Astrocyte (in vitro differentiated cells and primary cell): Measurements from ENCODE around the gene SNAI3. TPM values are rescaled to one million over a fixed set of nuclear protein-coding genes. Genes with fewer than 3 reads are reported as not detected.

Source experiments
- DNase-seq: peaks from one replicate; pipeline ENCODE4 v3.0.0-alpha.2; 2010; ENCODE audit warnings: low read depth
- FAIRE-seq: peaks from 2 replicates; lab custom pipeline; 2011; peaks lifted over from hg19 to GRCh38; lab: Jason Lieb, UNC
- H2AFZ ChIP-seq: 2 replicates; pipeline ENCODE4 v1.6.0; 2012; ENCODE audit warnings: low read depth, low read length, inconsistent platforms
- H3K27ac ChIP-seq: 2 replicates; pipeline ENCODE4 v1.5.1; 2011; ENCODE audit warnings: low read depth, low read length, inconsistent platforms
- H3K27me3 ChIP-seq: 2 replicates; pipeline ENCODE4 v1.6.0; 2011; ENCODE audit warnings: low read length, inconsistent platforms; ENCODE audit not compliant: insufficient read depth
- H3K36me3 ChIP-seq: 2 replicates; pipeline ENCODE4 v1.5.1; 2011; ENCODE audit warnings: low read length, inconsistent platforms; ENCODE audit not compliant: insufficient read depth
- H3K4me1 ChIP-seq: 2 replicates; pipeline ENCODE4 v1.5.1; 2011; ENCODE audit warnings: low read length, inconsistent platforms; ENCODE audit not compliant: insufficient read depth
- H3K4me2 ChIP-seq: 2 replicates; pipeline ENCODE4 v1.6.0; 2012; ENCODE audit warnings: low read length, inconsistent platforms
- H3K4me3 ChIP-seq: 2 replicates; pipeline ENCODE4 v1.5.1; 2011; ENCODE audit warnings: low read depth, mild to moderate bottlenecking, low read length, inconsistent platforms; ENCODE audit not compliant: insufficient read depth
- H3K79me2 ChIP-seq: 2 replicates; pipeline ENCODE4 v1.6.0; 2012; ENCODE audit warnings: mild to moderate bottlenecking, low read length, inconsistent platforms; ENCODE audit not compliant: insufficient read depth
- H3K9ac ChIP-seq: 2 replicates; pipeline ENCODE4 v1.6.0; 2012; ENCODE audit warnings: mild to moderate bottlenecking, low read length, inconsistent platforms
- H3K9me3 ChIP-seq: 2 replicates; pipeline ENCODE4 v1.5.1; 2012; ENCODE audit warnings: low read depth, mild to moderate bottlenecking, low read length, inconsistent platforms; ENCODE audit not compliant: insufficient read depth
- H4K20me1 ChIP-seq: 2 replicates; pipeline ENCODE4 v1.6.0; 2012; ENCODE audit warnings: low read length, inconsistent platforms; ENCODE audit not compliant: insufficient read depth
- H3K27ac Mint-ChIP-seq: one replicate; pipeline ENCODE4 v1.8.0; 2021; ENCODE audit warnings: mild to moderate bottlenecking, mixed read lengths; ENCODE audit not compliant: unreplicated experiment
- H3K27me3 Mint-ChIP-seq: one replicate; pipeline ENCODE4 v1.8.0; 2021; ENCODE audit warnings: low read depth, mixed read lengths; ENCODE audit not compliant: unreplicated experiment
- H3K36me3 Mint-ChIP-seq: one replicate; pipeline ENCODE4 v1.8.0; 2021; ENCODE audit warnings: low read depth, mixed read lengths; ENCODE audit not compliant: unreplicated experiment
- H3K4me1 Mint-ChIP-seq: one replicate; pipeline ENCODE4 v1.8.0; 2021; ENCODE audit warnings: low read depth, mixed read lengths; ENCODE audit not compliant: unreplicated experiment
- H3K4me3 Mint-ChIP-seq: one replicate; pipeline ENCODE4 v1.8.0; 2021; ENCODE audit warnings: mild to moderate bottlenecking, moderate library complexity, mixed read lengths; ENCODE audit not compliant: unreplicated experiment
- H3K9me3 Mint-ChIP-seq: one replicate; pipeline ENCODE4 v1.8.0; 2021; ENCODE audit warnings: mild to moderate bottlenecking, mixed read lengths; ENCODE audit not compliant: unreplicated experiment
- CTCF ChIP-seq: IDR thresholded peaks from 2 replicates; pipeline ENCODE4 v1.5.1; 2011; ENCODE audit warnings: low read depth, mild to moderate bottlenecking, inconsistent platforms, low read length, moderate library complexity; ENCODE audit not compliant: insufficient read depth
- EZH2 ChIP-seq: IDR thresholded peaks from 2 replicates; pipeline ENCODE4 v1.6.1; 2012; ENCODE audit warnings: mild to moderate bottlenecking, low read length, inconsistent platforms; ENCODE audit not compliant: insufficient read depth
- total RNA-seq: library from RNA; stranded (reverse); gene quantifications from 2 replicates; pipeline ENCODE4 v1.2.1, GENCODE V29; 2021

The SNAI3 gene
- total RNA-seq, 1 donor from 2014 or later = 0.48 TPM

- H3K4me3 Mint-ChIP-seq = peak overlapping the region; percentile 91
- no peak for DNase-seq
- H3K27ac Mint-ChIP-seq = no peak overlapping the region
- Histone ChIP-seq H3K4me2 (peak overlapping the region; percentile 92), H3K27me3 (no peaks in the 10 kb centered on the region), H4K20me1 (peaks cover 20% of the 10 kb centered on the region), H3K27ac (no peak overlapping the region), H3K4me1 (peaks cover 12% of the 10 kb centered on the region), H3K9me3 (no peaks in the 10 kb centered on the region), H2AFZ (peak overlapping the region; percentile 66), H3K9ac (peak overlapping the region; percentile 69), H3K36me3 (no peaks in the 10 kb centered on the region), H3K79me2 (no peaks in the 10 kb centered on the region), H3K4me3 (peak overlapping the region; percentile 63)
- peaks cover 4% of the 10 kb centered on the region for H3K4me1 Mint-ChIP-seq
- peaks cover 3% of the 10 kb centered on the region for H3K36me3 Mint-ChIP-seq
- no peak for FAIRE-seq
- TF ChIP-seq EZH2 = no peak
- TF ChIP-seq CTCF = no peak
- H3K27me3 Mint-ChIP-seq = no peaks in the 10 kb centered on the region
- H3K9me3 Mint-ChIP-seq = no peaks in the 10 kb centered on the region
Observed at GRCh38 chr16:88649924-88650748, 36.2 kb downstream of the SNAI3 start.

DNA sequence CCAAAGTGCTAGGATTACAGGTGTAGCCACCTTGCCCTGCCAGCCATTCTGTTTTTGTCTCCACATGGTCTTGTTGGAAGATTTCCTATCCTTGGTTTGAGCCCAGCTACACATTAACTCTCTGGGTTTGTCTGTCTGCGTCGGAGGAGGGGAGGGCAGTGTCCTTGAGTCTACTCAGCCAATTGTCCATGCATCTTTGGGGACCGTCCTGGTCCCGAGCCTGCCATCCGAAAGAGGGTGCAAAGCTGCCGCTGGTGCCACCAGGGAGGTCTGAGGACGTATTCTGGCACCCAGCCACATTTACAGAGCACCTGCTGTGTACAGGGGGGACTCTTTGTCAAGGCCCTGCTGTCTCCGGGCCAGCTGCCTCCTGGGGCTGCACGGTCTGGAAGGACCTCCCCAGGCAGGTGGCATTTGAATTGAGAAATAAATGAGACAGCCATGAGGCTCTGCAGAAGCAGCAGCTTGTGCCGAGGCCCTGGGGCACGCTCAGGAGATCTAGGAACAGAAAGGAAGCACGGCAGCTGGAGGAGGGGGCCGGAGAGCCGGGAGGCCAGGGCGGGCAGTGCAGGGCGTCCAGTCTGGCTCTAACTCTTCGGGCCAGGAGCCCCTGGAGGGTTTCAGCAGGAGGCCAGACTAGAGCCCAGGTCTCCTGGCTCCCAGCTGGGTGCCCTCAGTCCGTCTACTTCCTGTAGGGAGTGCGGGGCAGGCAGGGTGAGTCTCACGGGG, 36.9 kb downstream of the SNAI3 start:
- no peak overlapping the region for H2AFZ ChIP-seq
- peaks cover 9% of the 10 kb centered on the region for H3K36me3 Mint-ChIP-seq
- H3K27me3 ChIP-seq = no peaks in the 10 kb centered on the region
- peak overlapping the region; percentile 69 for H3K9ac ChIP-seq
- peaks cover 4% of the 10 kb centered on the region for H3K4me1 Mint-ChIP-seq
- H3K4me1 ChIP-seq = peaks cover 12% of the 10 kb centered on the region
- H3K4me3 ChIP-seq = peak overlapping the region; percentile 63
- DNase-seq (no peak), FAIRE-seq (no peak)
- H3K9me3 ChIP-seq = no peaks in the 10 kb centered on the region
- no peak overlapping the region for H3K27ac ChIP-seq
- H3K36me3 ChIP-seq = no peaks in the 10 kb centered on the region
- H3K9me3 Mint-ChIP-seq = no peaks in the 10 kb centered on the region
- peak overlapping the region; percentile 92 for H3K4me2 ChIP-seq
- no peak overlapping the region for H3K27ac Mint-ChIP-seq
- H3K4me3 Mint-ChIP-seq = peak overlapping the region; percentile 91
- no peak for TF ChIP-seq CTCF
- no peak for TF ChIP-seq EZH2
- H4K20me1 ChIP-seq = peaks cover 20% of the 10 kb centered on the region
- H3K79me2 ChIP-seq = no peaks in the 10 kb centered on the region
- H3K27me3 Mint-ChIP-seq = no peaks in the 10 kb centered on the region
